Right lobe of liver (tissue), 4 donors: Measurements from ENCODE around the gene AHDC1.

ENCODE experiments used
- POLR2A ChIP-seq: fragments of 450-650 bp; IDR thresholded peaks from one replicate; pipeline ENCODE4 v1.6.1; 2017; ENCODE audit warnings: antibody characterized with exemption, mild to moderate bottlenecking
- TF ChIP-seq, protein P1 (sequence below), 4 donors: fragments of 200-600 bp in 3 of 4; fragments of 450-650 bp in 1 of 4; IDR thresholded peaks; one replicate each; pipeline versions ENCODE4 v1.5.1 to v1.8.0; 2016 to 2022; ENCODE audit warnings: antibody characterized with exemption in 4 of 4, mild to moderate bottlenecking in 2 of 4
- donor health status: DM: no; HTN: no; CAD: no.
- donor health status: DM: no; HTN: no; CAD: no.
- donor health status: DM: no; HTN: yes; CAD: no.

- TF ChIP-seq, protein P1, sequence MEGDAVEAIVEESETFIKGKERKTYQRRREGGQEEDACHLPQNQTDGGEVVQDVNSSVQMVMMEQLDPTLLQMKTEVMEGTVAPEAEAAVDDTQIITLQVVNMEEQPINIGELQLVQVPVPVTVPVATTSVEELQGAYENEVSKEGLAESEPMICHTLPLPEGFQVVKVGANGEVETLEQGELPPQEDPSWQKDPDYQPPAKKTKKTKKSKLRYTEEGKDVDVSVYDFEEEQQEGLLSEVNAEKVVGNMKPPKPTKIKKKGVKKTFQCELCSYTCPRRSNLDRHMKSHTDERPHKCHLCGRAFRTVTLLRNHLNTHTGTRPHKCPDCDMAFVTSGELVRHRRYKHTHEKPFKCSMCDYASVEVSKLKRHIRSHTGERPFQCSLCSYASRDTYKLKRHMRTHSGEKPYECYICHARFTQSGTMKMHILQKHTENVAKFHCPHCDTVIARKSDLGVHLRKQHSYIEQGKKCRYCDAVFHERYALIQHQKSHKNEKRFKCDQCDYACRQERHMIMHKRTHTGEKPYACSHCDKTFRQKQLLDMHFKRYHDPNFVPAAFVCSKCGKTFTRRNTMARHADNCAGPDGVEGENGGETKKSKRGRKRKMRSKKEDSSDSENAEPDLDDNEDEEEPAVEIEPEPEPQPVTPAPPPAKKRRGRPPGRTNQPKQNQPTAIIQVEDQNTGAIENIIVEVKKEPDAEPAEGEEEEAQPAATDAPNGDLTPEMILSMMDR (IDR thresholded peaks at IDR 0.05), result no peak
- TF ChIP-seq POLR2A, result no peak
Measured at GRCh38 chr1:27567146-27567526, 36.8 kb downstream of the AHDC1 start.
